MCF 10A (cell line): ENCODE results near the gene SRL. TPM values are rescaled to one million over a fixed set of nuclear protein-coding genes. Genes with fewer than 3 reads are reported as not detected.
A peak's percentile ranks its signal among the peaks of the same experiment; 100 is the strongest.

Source experiments
- BruUV-seq: library from RNA; stranded (reverse); fragments of 400-500 nt; replicated peaks from 2 replicates; lab custom pipeline; 2021; lab: Mats Ljungman, UMichigan
- CTCF ChIA-PET: fragments of 300-600 bp; sonication (Branson Sonifier 250); formaldehyde crosslinking; extraction: SDS; loops from one replicate; lab custom pipeline; 2021; ENCODE audit warnings: antibody characterized with exemption, inconsistent platforms; lab: Yijun Ruan, JAX
- POLR2A ChIA-PET: fragments of 300-600, 350-650 bp; sonication (Branson Sonifier 250); formaldehyde crosslinking; extraction: SDS; loops from one replicate; lab custom pipeline; 2020; ENCODE audit warnings: antibody characterized with exemption, inconsistent platforms; lab: Yijun Ruan, JAX
- DNase-seq: peaks from one replicate; pipeline ENCODE4 v3.0.0-alpha.2; 2018; ENCODE audit not compliant: unreplicated experiment
- H3K27ac Mint-ChIP-seq: one replicate; pipeline ENCODE4 v1.8.0; 2022; ENCODE audit warnings: mild to moderate bottlenecking, low read depth, mixed read lengths; ENCODE audit not compliant: unreplicated experiment
- H3K27me3 Mint-ChIP-seq: one replicate; pipeline ENCODE4 v1.8.0; 2022; ENCODE audit warnings: mixed read lengths; ENCODE audit not compliant: insufficient read depth, unreplicated experiment
- H3K36me3 Mint-ChIP-seq: one replicate; pipeline ENCODE4 v1.8.0; 2022; ENCODE audit warnings: mild to moderate bottlenecking, moderate library complexity, mixed read lengths; ENCODE audit not compliant: insufficient read depth, unreplicated experiment
- H3K4me1 Mint-ChIP-seq: one replicate; pipeline ENCODE4 v1.8.0; 2022; ENCODE audit warnings: mixed read lengths; ENCODE audit not compliant: insufficient read depth, unreplicated experiment
- H3K4me3 Mint-ChIP-seq: one replicate; pipeline ENCODE4 v1.8.0; 2022; ENCODE audit warnings: mild to moderate bottlenecking, moderate library complexity, mixed read lengths; ENCODE audit not compliant: unreplicated experiment
- H3K9me3 Mint-ChIP-seq: one replicate; pipeline ENCODE4 v1.8.0; 2022; ENCODE audit warnings: mixed read lengths; ENCODE audit not compliant: unreplicated experiment
- CTCF ChIP-seq: fragments of 200-600 bp; IDR thresholded peaks from one replicate; pipeline ENCODE4 v1.8.0; 2022; ENCODE audit warnings: antibody characterized with exemption, mild to moderate bottlenecking; ENCODE audit not compliant: unreplicated experiment
- intact Hi-C: fragments of 100-400 bp; cut with micrococcal nuclease; formaldehyde crosslinking; loops from 2 replicates; pipeline ENCODE4 v1.14.1; 2022
- total RNA-seq: library from RNA; stranded (reverse); gene quantifications from 2 replicates; pipeline ENCODE4 v1.2.3, GENCODE V29; 2022

The SRL gene
- total RNA-seq, 1 experiment from 2014 or later = not detected

DNA sequence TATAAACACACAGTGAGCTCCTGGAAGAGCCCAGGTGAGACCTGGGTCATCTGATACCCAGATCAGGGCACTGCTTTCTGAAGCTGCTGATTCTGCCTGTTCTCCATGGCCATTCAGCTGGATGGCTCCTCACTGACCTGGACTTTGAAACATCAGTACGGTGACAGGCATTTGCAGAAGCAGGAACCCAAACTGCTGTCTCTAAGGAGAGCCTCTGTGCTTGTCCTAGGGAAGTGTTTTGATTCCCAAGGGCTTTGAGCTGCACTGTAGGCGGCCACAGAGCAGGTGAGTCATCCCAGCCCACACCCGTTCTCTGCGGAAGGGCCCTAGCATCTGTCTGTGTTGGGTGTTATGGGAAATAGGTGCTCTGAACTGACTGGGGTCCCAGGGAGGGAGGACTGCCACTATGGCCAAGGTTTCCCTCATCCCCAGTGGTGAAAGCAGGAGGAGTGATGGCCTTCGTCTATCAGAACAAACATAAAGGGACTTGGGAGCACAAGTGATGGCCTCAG is 64.9 kb downstream of the SRL start:
- no peak overlapping the region for H3K4me3 Mint-ChIP-seq
- peak; percentile 77 for DNase-seq
- ChIA-PET CTCF (interaction anchor here (0.7 to 1.9 kb wide), 4 partner anchors 60 to 238 kb away, joined by 3 to 9 read pairs (median 4); no protein-coding TSS in a partner anchor), POLR2A (interaction anchor here (0.6 to 3.0 kb wide), 9 partner anchors 38 to 442 kb away, joined by 3 to 19 read pairs (median 3); no protein-coding TSS in a partner anchor)
- intact Hi-C loops = loop anchor here (5.0 kb wide), 1 partner anchor 195 kb away; no protein-coding TSS in a partner anchor
- TF ChIP-seq CTCF = no peak
- H3K9me3 Mint-ChIP-seq = no peaks in the 10 kb centered on the region
- no peak overlapping the region for H3K27ac Mint-ChIP-seq
- H3K36me3 Mint-ChIP-seq = peaks cover 6% of the 10 kb centered on the region
- no TSS peak for BruUV-seq
- no peaks in the 10 kb centered on the region for H3K27me3 Mint-ChIP-seq
- peaks cover 20% of the 10 kb centered on the region for H3K4me1 Mint-ChIP-seq

DNA sequence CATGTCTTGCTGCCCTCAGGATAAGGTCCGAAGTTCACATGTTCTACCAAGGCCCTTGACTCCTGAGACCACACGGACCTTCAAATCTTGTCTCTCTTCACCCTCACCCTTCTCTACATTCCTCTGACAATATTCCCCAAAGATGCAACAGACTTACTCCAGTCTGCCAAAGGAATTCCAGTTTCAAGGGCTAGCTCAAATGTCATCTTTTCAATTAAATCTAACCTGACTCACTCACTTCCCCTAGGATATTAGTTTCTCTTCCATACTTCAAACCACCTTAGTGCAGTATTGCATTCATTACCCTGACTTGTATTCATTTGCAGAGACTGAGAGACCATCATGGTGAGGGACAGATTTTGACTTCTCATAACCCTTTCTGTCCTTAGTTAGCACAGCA is 66.0 kb downstream of the SRL start:
- intact Hi-C loops = loop anchor here (5.0 kb wide), 1 partner anchor 194 kb away; no protein-coding TSS in a partner anchor
- peaks cover 24% of the 10 kb centered on the region for H3K4me1 Mint-ChIP-seq
- BruUV-seq = no TSS peak
- no peaks in the 10 kb centered on the region for H3K27me3 Mint-ChIP-seq
- H3K4me3 Mint-ChIP-seq = no peak overlapping the region
- peaks cover 6% of the 10 kb centered on the region for H3K36me3 Mint-ChIP-seq
- H3K27ac Mint-ChIP-seq = peak overlapping the region; percentile 41
- ChIA-PET POLR2A (interaction anchor here (2.6 to 3.0 kb wide), 2 partner anchors 40 to 78 kb away, joined by 15 to 19 read pairs; no protein-coding TSS in a partner anchor), CTCF (interaction anchor here (0.6 to 1.9 kb wide), 5 partner anchors 22 to 533 kb away, joined by 3 to 9 read pairs (median 5); no protein-coding TSS in a partner anchor)
- no peak for TF ChIP-seq CTCF
- H3K9me3 Mint-ChIP-seq = no peaks in the 10 kb centered on the region
- no peak for DNase-seq

DNA sequence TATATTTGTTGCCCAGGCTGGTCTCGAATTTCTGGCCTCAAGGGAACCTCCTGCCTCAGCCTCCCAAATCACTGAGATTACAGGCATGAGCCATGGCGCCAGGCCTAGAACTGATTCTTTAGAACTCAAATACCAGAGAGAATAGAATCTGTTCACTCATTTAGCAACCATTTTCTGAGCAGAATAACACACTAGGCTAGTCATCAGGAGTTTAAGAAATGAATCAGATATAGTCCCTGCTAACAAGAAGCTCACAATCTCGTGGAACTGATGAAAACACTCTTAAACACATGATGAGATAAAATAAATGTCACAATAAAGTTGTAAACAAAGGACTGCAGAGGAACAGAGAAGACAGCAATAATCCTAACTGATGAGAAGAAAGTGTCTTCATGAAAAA is 69.8 kb downstream of the SRL start:
- no peak for TF ChIP-seq CTCF
- Mint-ChIP-seq H3K27me3 (no peaks in the 10 kb centered on the region), H3K4me1 (peaks cover 20% of the 10 kb centered on the region), H3K9me3 (no peaks in the 10 kb centered on the region), H3K27ac (no peak overlapping the region), H3K36me3 (peaks cover 6% of the 10 kb centered on the region), H3K4me3 (no peak overlapping the region)
- intact Hi-C loops = no loop called here
- no peak for DNase-seq
- ChIA-PET POLR2A (no interaction called here), CTCF (interaction anchor here (0.5 to 2.0 kb wide), 6 partner anchors 9 to 189 kb away, joined by 3 to 4 read pairs (median 3); no protein-coding TSS in a partner anchor)
- no TSS peak for BruUV-seq

DNA sequence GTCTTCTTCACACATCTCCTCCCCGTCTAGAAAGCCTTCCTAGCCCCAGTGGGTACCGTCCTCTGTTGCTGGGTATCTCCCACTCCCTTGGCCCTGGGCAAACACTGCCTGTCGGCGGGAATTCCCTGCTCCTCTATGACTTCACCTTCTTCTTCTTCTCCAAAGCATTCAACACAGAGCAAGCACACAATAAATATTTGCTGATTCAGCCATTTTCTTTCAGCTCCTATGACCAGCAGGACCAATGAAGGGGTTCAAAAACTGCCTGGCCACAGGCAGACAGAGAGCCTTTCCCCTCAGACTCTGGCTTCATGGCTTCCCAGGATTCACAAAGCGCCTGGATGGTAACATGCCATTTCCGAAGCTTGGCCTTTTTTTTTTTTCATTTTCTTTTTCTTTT is 72.5 kb downstream of the SRL start:
- no peak for DNase-seq
- BruUV-seq = no TSS peak
- POLR2A ChIA-PET = interaction anchor here (1.1 kb wide), 1 partner anchor 31 kb away, joined by 3 read pairs; no protein-coding TSS in a partner anchor
- intact Hi-C loops = no loop called here
- TF ChIP-seq CTCF = no peak
- no peak overlapping the region for H3K27ac Mint-ChIP-seq
- no peaks in the 10 kb centered on the region for H3K36me3 Mint-ChIP-seq
- H3K4me1 Mint-ChIP-seq = peaks cover 10% of the 10 kb centered on the region
- H3K9me3 Mint-ChIP-seq = no peaks in the 10 kb centered on the region
- H3K4me3 Mint-ChIP-seq = no peak overlapping the region
- no peaks in the 10 kb centered on the region for H3K27me3 Mint-ChIP-seq
- CTCF ChIA-PET = interaction anchor here (0.6 to 1.0 kb wide), 2 partner anchors 13 to 57 kb away, joined by 3 to 4 read pairs; no protein-coding TSS in a partner anchor
